ENCODE results near the gene NFATC3.
"Not testable (repeated sequence)": the region's sequence is repeated elsewhere in the genome, so short reads cannot be mapped to it uniquely, and the experiment has no call there.

The NFATC3 gene

GRCh38 chr16:68116256-68116867 lies 31.2 kb downstream of the NFATC3 start:
- no peak for DNase-seq (ENCODE audit: low read depth in 2 of 2)

- no peak for DNase-seq (ENCODE audit: low read depth in 2 of 2)
These were observed 32.7 kb downstream of the NFATC3 start for GRCh38 chr16:68117884-68118283.

- DNase-seq (ENCODE audit: low read depth in 2 of 2), result not testable (repeated sequence)
These were observed 33.8 kb downstream of the NFATC3 start for GRCh38 chr16:68118954-68119353.

GRCh38 chr16:68120496-68120895 lies 35.3 kb downstream of the NFATC3 start:
- not testable (repeated sequence) for DNase-seq (ENCODE audit: low read depth in 2 of 2)

GRCh38 chr16:68126395-68126794 lies 41.2 kb downstream of the NFATC3 start:
- no peak for DNase-seq (ENCODE audit: low read depth in 2 of 2)

GRCh38 chr16:68128577-68129305 lies 43.6 kb downstream of the NFATC3 start:
- no peak for DNase-seq (ENCODE audit: low read depth in 2 of 2)

GRCh38 chr16:68130520-68130919 lies 45.4 kb downstream of the NFATC3 start:
- DNase-seq (ENCODE audit: low read depth in 2 of 2), result no peak

GRCh38 chr16:68131813-68132706 lies 46.9 kb downstream of the NFATC3 start:
- no peak for DNase-seq (ENCODE audit: low read depth in 2 of 2)

GRCh38 chr16:68133000-68133399 lies 47.8 kb downstream of the NFATC3 start:
- DNase-seq (ENCODE audit: low read depth in 2 of 2), result not testable (repeated sequence)

- DNase-seq (ENCODE audit: low read depth in 2 of 2), result no peak
These were observed 49.5 kb downstream of the NFATC3 start for GRCh38 chr16:68134644-68135043.

GRCh38 chr16:68136515-68136914 lies 51.3 kb downstream of the NFATC3 start:
- no peak for DNase-seq (ENCODE audit: low read depth in 2 of 2)

GRCh38 chr16:68144008-68144407 lies 58.8 kb downstream of the NFATC3 start:
- no peak for DNase-seq (ENCODE audit: low read depth in 2 of 2)

GRCh38 chr16:68146585-68146984 lies 61.4 kb downstream of the NFATC3 start:
- no peak for DNase-seq (ENCODE audit: low read depth in 2 of 2)

- DNase-seq (ENCODE audit: low read depth in 2 of 2), result no peak
These were observed 62.3 kb downstream of the NFATC3 start for GRCh38 chr16:68147444-68147843.

- no peak for DNase-seq (ENCODE audit: low read depth in 2 of 2)
These were observed 64.4 kb downstream of the NFATC3 start for GRCh38 chr16:68149596-68149995.

GRCh38 chr16:68155425-68155824 lies 70.3 kb downstream of the NFATC3 start:
- DNase-seq (ENCODE audit: low read depth in 2 of 2), result no peak

- DNase-seq (ENCODE audit: low read depth in 2 of 2), result no peak
These were observed 77.2 kb downstream of the NFATC3 start for GRCh38 chr16:68162413-68162812.

GRCh38 chr16:68163275-68163674 lies 78.1 kb downstream of the NFATC3 start:
- not testable (repeated sequence) for DNase-seq (ENCODE audit: low read depth in 2 of 2)

- no peak for DNase-seq (ENCODE audit: low read depth in 2 of 2)
These were observed 81.1 kb downstream of the NFATC3 start for GRCh38 chr16:68166264-68166663.

- DNase-seq (ENCODE audit: low read depth in 2 of 2), result no peak
These were observed 94.1 kb downstream of the NFATC3 start for GRCh38 chr16:68179196-68179795.

- DNase-seq (ENCODE audit: low read depth in 2 of 2), result no peak
These were observed 94.7 kb downstream of the NFATC3 start for GRCh38 chr16:68179855-68180254.

- no peak for DNase-seq (ENCODE audit: low read depth in 2 of 2)
These were observed 97.9 kb downstream of the NFATC3 start for GRCh38 chr16:68183046-68183445.

Data from stimulated activated CD4-positive, alpha-beta T cell treated with anti-CD3 and anti-CD28 coated beads, Interleukin-1b, Interleukin-23, amount 100 ng/mL, for 4 hours (primary cell).